Activated gamma-delta T cell treated with Interleukin-2 at 50 U/mL for 16 hours (primary cell): ENCODE measurements around the gene CCNA1.

Experiments
- DNase-seq: peaks from one replicate; pipeline ENCODE4 v3.0.0-alpha.2; 2020

CCNA1 gene

DNA sequence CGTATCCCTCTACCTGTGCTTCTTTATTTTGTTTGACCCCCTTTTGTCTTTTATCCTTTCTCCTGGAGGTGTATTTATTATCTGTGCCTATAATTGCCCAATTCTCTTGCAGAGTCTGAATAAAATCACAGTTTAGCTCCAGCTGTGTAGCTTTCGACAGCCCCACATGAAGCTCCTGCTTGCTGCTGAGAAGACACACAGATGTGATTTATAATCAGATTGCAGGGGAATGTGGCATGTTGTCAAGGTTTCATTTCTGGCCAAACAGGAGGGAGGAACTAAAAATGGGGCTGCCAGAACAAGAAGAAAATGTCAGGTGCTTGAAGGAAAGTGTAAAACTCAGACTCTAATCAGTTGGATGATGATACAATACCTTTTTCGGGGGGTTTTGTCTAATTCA is 22.7 kb downstream of the CCNA1 start:
- DNase-seq: no peak

DNA sequence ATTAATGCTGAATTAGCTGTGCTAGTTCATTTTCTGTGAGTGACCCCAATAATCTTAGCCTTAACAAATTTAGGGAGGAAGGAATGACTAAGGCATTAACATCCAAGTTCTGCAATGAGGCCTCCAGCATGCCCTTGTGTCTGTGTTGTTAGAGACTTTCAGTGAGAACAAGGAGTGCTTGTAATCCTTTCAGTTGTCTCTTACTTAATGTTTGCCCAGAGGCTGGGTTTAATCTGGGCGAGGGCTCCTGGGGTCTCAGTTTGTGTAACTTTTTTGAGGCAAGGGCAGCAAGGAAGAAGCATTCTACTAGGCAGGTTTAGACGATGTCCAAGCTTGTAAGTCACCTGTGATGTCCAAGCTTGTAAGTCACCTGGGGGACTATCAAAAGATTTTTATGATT is 24.3 kb downstream of the CCNA1 start:
- no peak for DNase-seq

DNA sequence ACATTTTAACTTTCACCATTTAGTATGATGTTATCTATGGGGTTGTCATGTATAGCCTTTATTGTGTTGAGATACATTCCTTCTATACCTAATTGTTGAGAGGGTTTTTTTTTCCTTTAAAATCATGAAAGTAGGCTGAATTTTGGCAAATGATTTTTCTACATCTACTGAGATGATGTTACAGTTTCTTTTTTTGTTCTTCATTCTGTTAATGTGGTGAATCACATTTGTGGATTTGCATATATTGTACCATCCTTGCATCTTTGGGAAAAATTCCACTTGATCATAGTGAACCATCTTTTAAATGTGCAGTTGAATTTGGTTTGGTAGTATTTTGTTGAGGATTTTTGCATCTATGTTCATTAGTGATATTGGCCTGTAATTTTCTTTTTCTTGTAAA is 29.2 kb downstream of the CCNA1 start:
- DNase-seq: no peak

DNA sequence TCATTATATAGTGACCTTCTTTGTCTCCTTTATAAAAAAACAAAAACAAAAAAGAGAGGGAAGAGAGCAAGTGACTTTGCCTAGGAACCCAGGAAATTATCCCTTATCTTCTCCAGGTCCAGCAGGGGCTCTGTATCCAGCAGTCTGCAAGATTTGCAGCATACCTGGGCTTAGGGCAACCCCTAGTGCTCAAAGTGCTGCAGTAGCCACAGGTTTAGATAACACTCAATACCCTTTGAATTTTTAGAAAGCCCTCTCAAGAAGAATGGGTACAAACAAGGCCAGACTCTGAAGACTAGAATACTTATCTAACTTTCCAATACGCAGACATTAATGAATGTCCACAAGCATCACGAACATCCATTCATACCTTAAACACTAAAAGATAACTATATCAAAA is 43.2 kb downstream of the CCNA1 start:
- no peak for DNase-seq

DNA sequence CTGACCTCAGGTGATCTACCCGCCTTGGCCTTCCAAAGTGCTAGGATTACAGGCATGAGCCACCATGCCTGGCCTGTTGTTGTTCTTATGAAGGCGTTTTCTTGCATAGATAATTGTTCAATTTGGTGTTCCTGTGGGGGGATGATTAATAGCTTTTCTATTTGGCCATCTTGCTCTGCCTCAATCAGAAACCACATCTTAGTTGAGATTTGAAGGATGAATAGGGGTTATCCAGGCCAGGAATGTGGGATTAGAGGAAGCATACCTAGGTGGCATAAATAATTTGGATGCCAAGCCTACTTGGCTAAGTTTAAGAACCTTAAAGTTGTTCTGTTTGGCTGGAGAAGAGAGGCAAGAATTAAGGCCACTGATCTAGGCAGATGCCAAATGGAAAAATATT is 44.4 kb downstream of the CCNA1 start:
- no peak for DNase-seq

DNA sequence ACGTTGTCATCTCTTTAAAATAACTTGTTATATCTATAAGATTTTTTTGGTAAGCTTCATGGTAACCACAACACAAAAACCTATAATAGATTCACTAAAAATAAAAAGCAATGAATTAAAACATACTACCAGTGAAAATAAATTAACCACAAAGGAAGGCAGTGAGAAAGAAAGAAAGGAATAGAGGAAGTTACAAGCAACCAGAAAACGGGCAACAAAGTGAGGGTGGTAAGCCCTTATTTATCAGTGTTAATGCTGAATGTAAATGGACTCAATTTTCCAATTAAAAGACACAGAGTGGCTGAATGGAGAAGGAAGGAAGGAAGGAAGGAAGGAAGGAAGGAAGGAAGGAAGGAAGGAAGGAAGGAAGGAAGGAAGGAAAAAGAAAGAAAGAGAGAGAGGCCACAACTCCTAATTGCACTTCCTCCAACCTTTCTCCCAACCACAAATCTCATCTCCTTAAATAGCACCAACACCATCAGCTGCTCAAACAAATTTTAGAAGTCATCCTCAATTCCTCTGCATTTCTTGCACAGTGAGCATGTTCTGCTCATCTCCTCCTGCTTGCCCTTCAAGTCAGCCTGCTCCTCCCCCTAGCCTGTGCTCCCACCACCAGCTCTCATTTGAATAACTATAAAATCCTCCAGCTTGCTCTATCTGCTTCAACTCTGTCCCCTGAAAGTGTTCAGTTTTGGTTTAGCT is 48.6 kb downstream of the CCNA1 start:
- DNase-seq: no peak

DNA sequence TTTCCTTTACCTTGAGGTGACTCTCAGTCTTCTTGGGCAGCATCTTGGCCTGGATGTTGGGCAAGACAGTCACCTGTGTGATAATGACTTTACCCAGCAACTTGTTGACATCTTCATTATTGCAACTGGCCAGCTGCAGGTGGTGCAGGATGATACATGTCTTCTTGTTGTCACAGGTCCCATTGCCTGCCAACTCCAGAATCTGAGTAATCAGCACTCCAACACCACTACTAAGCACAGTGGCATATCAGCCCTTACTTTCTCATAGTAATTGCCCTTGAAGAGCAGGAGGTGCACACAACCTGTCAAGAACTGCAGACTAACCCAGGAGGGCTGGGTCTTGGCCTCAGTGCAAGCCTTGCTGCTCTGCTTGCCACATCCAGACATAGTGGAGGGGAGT is 57.8 kb downstream of the CCNA1 start:
- no peak for DNase-seq
